SK-N-SH (cell line): ENCODE measurements around the gene TMC1. TPM values are rescaled to one million over a fixed set of nuclear protein-coding genes. Genes with fewer than 3 reads are reported as not detected.

ENCODE experiments used
- CTCF ChIA-PET: fragments of 300-600, 350-600 bp; formaldehyde crosslinking; extraction: SDS; loops from one replicate; lab custom pipeline; 2021; lab: Yijun Ruan, JAX
- POLR2A ChIA-PET: fragments of 350-600 bp; sonication (Branson Sonifier 250); formaldehyde crosslinking; extraction: SDS; loops from one replicate; lab custom pipeline; 2020; ENCODE audit warnings: antibody characterized with exemption, inconsistent platforms; lab: Yijun Ruan, JAX
- DNase-seq: peaks from one replicate; pipeline ENCODE4 v3.0.0; 2012
- H2AFZ ChIP-seq: fragments of 200-600 bp; sonication (generic); 2 replicates; pipeline ENCODE4 v1.8.1; 2016; ENCODE audit warnings: antibody characterized with exemption, mild to moderate bottlenecking, low read depth
- H3F3A ChIP-seq: fragments of 200-600 bp; sonication (generic); replicated peaks from 2 replicates; pipeline ENCODE3; 2016; ENCODE audit warnings: antibody characterized with exemption, mild to moderate bottlenecking; ENCODE audit not compliant: insufficient read depth
- H3K27ac ChIP-seq, 2 experiments: fragments of 200-500 bp in 1 of 2; fragments of 200-600 bp in 1 of 2; sonication (Bioruptor generic) in 1 of 2; sonication (generic), shearing (Covaris generic) in 1 of 2; 2 replicates each; pipeline versions ENCODE4 v1.5.1 to v1.6.1; 2014 to 2016; ENCODE audit warnings: low read depth in 2 of 2, inconsistent platforms in 1 of 2, low read length in 1 of 2, mild to moderate bottlenecking in 1 of 2, mixed read lengths in 1 of 2
- H3K27me3 ChIP-seq: fragments of 200-600 bp; sonication (generic), shearing (Covaris generic); 2 replicates; pipeline ENCODE4 v1.6.1; 2016; ENCODE audit warnings: mixed run types; ENCODE audit not compliant: insufficient read depth
- H3K36me3 ChIP-seq, 2 experiments: fragments of 200-500 bp in 1 of 2; fragments of 200-600 bp in 1 of 2; sonication (Bioruptor generic) in 1 of 2; sonication (generic) in 1 of 2; replicated peaks in 1 of 2; 2 replicates each; pipeline versions ENCODE3 to v1.5.1; 2014 to 2016; ENCODE audit warnings: low read length in 1 of 2, mild to moderate bottlenecking in 1 of 2; ENCODE audit not compliant: insufficient read depth in 2 of 2, control insufficient read depth in 1 of 2
- H3K4me1 ChIP-seq, 2 experiments: fragments of 200-500 bp in 1 of 2; fragments of 200-600 bp in 1 of 2; sonication (Bioruptor generic) in 1 of 2; sonication (generic), shearing (Covaris generic) in 1 of 2; 2 replicates each; pipeline versions ENCODE4 v1.5.1 to v1.6.1; 2014 to 2016; ENCODE audit warnings: low read depth in 1 of 2, low read length in 1 of 2, mixed run types in 1 of 2; ENCODE audit not compliant: insufficient read depth in 2 of 2, control insufficient read depth in 1 of 2
- H3K4me2 ChIP-seq: fragments of 200-600 bp; sonication (generic), shearing (Covaris generic); 2 replicates; pipeline ENCODE4 v1.6.1; 2017; ENCODE audit warnings: mixed run types
- H3K4me3 ChIP-seq, 2 experiments: fragments of 200-500 bp in 1 of 2; fragments of 200-600 bp in 1 of 2; sonication (Bioruptor generic) in 1 of 2; sonication (generic), shearing (Covaris generic) in 1 of 2; 2 replicates each; pipeline versions ENCODE4 v1.5.1 to v1.8.1; 2014 to 2016; ENCODE audit warnings: low read depth in 2 of 2, inconsistent platforms in 1 of 2, low read length in 1 of 2, mild to moderate bottlenecking in 1 of 2, mixed read lengths in 1 of 2, moderate library complexity in 1 of 2
- H3K79me2 ChIP-seq: fragments of 200-600 bp; sonication (generic); 2 replicates; pipeline ENCODE4 v1.8.1; 2017; ENCODE audit warnings: mild to moderate bottlenecking; ENCODE audit not compliant: insufficient read depth
- H3K9ac ChIP-seq: fragments of 200-600 bp; sonication (generic); 2 replicates; pipeline ENCODE4 v1.6.1; 2017; ENCODE audit warnings: mixed run types
- H3K9me2 ChIP-seq: fragments of 200-600 bp; sonication (generic); 2 replicates; pipeline ENCODE4 v1.6.1; 2017; ENCODE audit warnings: mixed run types
- H3K9me3 ChIP-seq: fragments of 200-600 bp; sonication (generic); 2 replicates; pipeline ENCODE4 v1.6.1; 2017; ENCODE audit warnings: mixed run types, mild to moderate bottlenecking, moderate library complexity
- H4K20me1 ChIP-seq: fragments of 200-600 bp; sonication (generic); 2 replicates; pipeline ENCODE4 v1.6.1; 2017; ENCODE audit warnings: mild to moderate bottlenecking, mixed run types; ENCODE audit not compliant: insufficient read depth
- CHD2 ChIP-seq: fragments of 150-350 bp; IDR thresholded peaks from 2 replicates; pipeline ENCODE4 v1.6.1; 2018; ENCODE audit warnings: low read length; ENCODE audit not compliant: partially characterized antibody
- EZH2phosphoT487 ChIP-seq: fragments of 200-600 bp; sonication (generic); IDR thresholded peaks from 2 replicates; pipeline ENCODE4 v1.6.1; 2017; ENCODE audit warnings: low read depth, mixed run types, mild to moderate bottlenecking, antibody characterized with exemption, moderate library complexity, borderline replicate concordance
- FOSL2 ChIP-seq: IDR thresholded peaks from 2 replicates; pipeline ENCODE4 v1.4.0; 2012; ENCODE audit warnings: low read depth, mild to moderate bottlenecking, moderate library complexity, borderline replicate concordance
- FOXM1 ChIP-seq: IDR thresholded peaks from 2 replicates; pipeline ENCODE4 v1.4.0; 2012; ENCODE audit warnings: low read depth, mild to moderate bottlenecking
- JUND ChIP-seq: IDR thresholded peaks from 2 replicates; pipeline ENCODE4 v1.4.0; 2012
- MXI1 ChIP-seq: IDR thresholded peaks from 2 replicates; pipeline ENCODE4 v1.6.1; 2012; ENCODE audit warnings: mild to moderate bottlenecking, low read depth, low read length, improper control_type of control experiment
- NFIC ChIP-seq: IDR thresholded peaks from 2 replicates; pipeline ENCODE4 v1.4.0; 2012; ENCODE audit warnings: borderline replicate concordance
- NRF1 ChIP-seq: IDR thresholded peaks from 2 replicates; pipeline ENCODE4 v1.6.1; 2012; ENCODE audit warnings: low read depth, mild to moderate bottlenecking, low read length
- POLR2AphosphoS5 ChIP-seq: IDR thresholded peaks from 2 replicates; pipeline ENCODE4 v1.6.1; 2012; ENCODE audit warnings: low read depth, low read length
- RAD21 ChIP-seq: IDR thresholded peaks from 2 replicates; pipeline ENCODE4 v1.6.1; 2012; ENCODE audit warnings: mild to moderate bottlenecking, low read length
- RCOR1 ChIP-seq: fragments of 150-350 bp; IDR thresholded peaks from 2 replicates; pipeline ENCODE4 v1.6.1; 2017; ENCODE audit warnings: antibody characterized with exemption, low read length
- RFX5 ChIP-seq: IDR thresholded peaks from 2 replicates; pipeline ENCODE4 v1.6.1; 2012; ENCODE audit warnings: mild to moderate bottlenecking, improper control_type of control experiment, low read length
- RXRA ChIP-seq: IDR thresholded peaks from 2 replicates; pipeline ENCODE4 v1.4.0; 2012; ENCODE audit warnings: low read depth, mild to moderate bottlenecking, borderline replicate concordance
- SMC3 ChIP-seq: IDR thresholded peaks from 2 replicates; pipeline ENCODE4 v1.6.1; 2012; ENCODE audit warnings: low read depth, low read length, improper control_type of control experiment
- WGBS: methylation state at CpG from one replicate; pipeline ENCODE4 v1.1.6; 2017; ENCODE audit warnings: low lambda C conversion rate; 5-methylcytosine and 5-hydroxymethylcytosine counted together
- polyA plus RNA-seq, 3 experiments: library from polyadenylated mRNA; depleted of rRNA; stranded (reverse); fragments of >200 nt; gene quantifications; 2 replicates each; pipeline ENCODE4 v1.2.3, GENCODE V29; 2012
- TF ChIP-seq, protein P1 (sequence below): IDR thresholded peaks from 2 replicates; pipeline ENCODE4; 2012
- TF ChIP-seq, protein P2 (sequence below): fragments of 150-350 bp; IDR thresholded peaks from 2 replicates; pipeline ENCODE4 v1.6.1; 2016; ENCODE audit warnings: mild to moderate bottlenecking, low read depth, low read length
- TF ChIP-seq, protein P3 (sequence below): IDR thresholded peaks from 2 replicates; pipeline ENCODE4 v1.4.0; 2012; ENCODE audit warnings: low read depth, borderline replicate concordance
- TF ChIP-seq, protein P4 (sequence below): IDR thresholded peaks from 2 replicates; pipeline ENCODE4 v1.4.0; 2012; ENCODE audit warnings: low read depth, borderline replicate concordance
- TF ChIP-seq, protein P5 (sequence below): IDR thresholded peaks from 2 replicates; pipeline ENCODE4 v1.6.1; 2012; ENCODE audit warnings: mild to moderate bottlenecking, low read depth, low read length, moderate library complexity

TMC1 gene
- polyA plus RNA-seq, 1 of the 3 experiments (the other 2 are of a cell fraction): not detected

DNA sequence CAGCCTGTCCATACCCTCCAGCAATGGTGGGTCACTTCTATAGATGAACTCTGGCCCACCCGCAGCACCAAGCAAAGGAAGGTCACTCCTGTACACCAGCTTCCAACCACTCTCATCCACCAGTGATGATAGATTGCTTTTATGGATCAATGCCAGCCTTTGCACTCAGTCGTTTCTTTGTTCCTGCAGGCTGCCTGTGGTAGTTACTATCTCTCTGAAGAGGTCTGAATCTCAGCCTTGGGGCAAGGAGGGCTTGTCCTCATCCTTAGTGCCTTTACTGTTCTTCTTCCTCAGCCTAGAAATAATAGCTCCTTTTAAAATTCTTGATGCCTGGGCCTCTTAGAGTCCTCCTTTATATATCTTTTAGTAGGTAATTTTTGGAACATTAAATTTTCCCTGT lies 100.8 kb downstream of the TMC1 start (continued):
- TF ChIP-seq, protein P1, sequence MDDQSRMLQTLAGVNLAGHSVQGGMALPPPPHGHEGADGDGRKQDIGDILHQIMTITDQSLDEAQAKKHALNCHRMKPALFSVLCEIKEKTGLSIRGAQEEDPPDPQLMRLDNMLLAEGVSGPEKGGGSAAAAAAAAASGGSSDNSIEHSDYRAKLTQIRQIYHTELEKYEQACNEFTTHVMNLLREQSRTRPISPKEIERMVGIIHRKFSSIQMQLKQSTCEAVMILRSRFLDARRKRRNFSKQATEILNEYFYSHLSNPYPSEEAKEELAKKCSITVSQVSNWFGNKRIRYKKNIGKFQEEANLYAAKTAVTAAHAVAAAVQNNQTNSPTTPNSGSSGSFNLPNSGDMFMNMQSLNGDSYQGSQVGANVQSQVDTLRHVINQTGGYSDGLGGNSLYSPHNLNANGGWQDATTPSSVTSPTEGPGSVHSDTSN: no peak
- TF ChIP-seq RXRA (no peak), NFIC (no peak), RAD21 (no peak), FOSL2 (no peak)
- TF ChIP-seq, protein P2, sequence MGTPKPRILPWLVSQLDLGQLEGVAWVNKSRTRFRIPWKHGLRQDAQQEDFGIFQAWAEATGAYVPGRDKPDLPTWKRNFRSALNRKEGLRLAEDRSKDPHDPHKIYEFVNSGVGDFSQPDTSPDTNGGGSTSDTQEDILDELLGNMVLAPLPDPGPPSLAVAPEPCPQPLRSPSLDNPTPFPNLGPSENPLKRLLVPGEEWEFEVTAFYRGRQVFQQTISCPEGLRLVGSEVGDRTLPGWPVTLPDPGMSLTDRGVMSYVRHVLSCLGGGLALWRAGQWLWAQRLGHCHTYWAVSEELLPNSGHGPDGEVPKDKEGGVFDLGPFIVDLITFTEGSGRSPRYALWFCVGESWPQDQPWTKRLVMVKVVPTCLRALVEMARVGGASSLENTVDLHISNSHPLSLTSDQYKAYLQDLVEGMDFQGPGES: no peak

DNA sequence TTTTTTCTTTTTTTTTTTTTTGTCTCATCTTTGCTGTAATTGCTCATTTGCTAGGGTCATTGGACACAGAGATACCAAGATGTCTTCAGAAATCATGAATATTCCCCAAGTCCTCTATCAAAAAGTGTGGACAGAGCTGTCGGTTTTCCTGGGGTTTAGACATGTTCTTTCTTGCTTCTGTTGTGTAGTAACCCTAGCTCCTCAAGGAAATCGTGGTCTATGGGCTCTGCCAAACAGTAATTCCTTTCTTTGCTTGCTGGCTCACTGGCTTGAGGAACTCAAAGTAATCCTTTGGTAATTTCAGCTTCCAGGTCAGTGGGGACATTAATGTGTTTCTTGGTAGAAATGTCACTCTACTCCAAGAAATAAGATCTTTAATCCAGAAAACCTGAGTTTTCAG lies 101.7 kb downstream of the TMC1 start:
- H3K4me1 ChIP-seq: no peaks in the 10 kb centered on the region
- H3K79me2 ChIP-seq: no peaks in the 10 kb centered on the region
- no peak overlapping the region for H2AFZ ChIP-seq
- no peaks in the 10 kb centered on the region for H3K9me2 ChIP-seq
- no peak overlapping the region for H3K9ac ChIP-seq
- TF ChIP-seq CHD2 (no peak), RAD21 (no peak), RFX5 (no peak), EZH2phosphoT487 (no peak), FOXM1 (no peak), JUND (no peak), MXI1 (no peak), SMC3 (no peak), RCOR1 (no peak), POLR2AphosphoS5 (no peak), NRF1 (no peak)
- TF ChIP-seq, protein P3, sequence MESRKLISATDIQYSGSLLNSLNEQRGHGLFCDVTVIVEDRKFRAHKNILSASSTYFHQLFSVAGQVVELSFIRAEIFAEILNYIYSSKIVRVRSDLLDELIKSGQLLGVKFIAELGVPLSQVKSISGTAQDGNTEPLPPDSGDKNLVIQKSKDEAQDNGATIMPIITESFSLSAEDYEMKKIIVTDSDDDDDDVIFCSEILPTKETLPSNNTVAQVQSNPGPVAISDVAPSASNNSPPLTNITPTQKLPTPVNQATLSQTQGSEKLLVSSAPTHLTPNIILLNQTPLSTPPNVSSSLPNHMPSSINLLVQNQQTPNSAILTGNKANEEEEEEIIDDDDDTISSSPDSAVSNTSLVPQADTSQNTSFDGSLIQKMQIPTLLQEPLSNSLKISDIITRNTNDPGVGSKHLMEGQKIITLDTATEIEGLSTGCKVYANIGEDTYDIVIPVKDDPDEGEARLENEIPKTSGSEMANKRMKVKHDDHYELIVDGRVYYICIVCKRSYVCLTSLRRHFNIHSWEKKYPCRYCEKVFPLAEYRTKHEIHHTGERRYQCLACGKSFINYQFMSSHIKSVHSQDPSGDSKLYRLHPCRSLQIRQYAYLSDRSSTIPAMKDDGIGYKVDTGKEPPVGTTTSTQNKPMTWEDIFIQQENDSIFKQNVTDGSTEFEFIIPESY: no peak
- TF ChIP-seq, protein P4, sequence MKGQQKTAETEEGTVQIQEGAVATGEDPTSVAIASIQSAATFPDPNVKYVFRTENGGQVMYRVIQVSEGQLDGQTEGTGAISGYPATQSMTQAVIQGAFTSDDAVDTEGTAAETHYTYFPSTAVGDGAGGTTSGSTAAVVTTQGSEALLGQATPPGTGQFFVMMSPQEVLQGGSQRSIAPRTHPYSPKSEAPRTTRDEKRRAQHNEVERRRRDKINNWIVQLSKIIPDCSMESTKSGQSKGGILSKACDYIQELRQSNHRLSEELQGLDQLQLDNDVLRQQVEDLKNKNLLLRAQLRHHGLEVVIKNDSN: no peak
- TF ChIP-seq, protein P2: no peak
- TF ChIP-seq, protein P5, sequence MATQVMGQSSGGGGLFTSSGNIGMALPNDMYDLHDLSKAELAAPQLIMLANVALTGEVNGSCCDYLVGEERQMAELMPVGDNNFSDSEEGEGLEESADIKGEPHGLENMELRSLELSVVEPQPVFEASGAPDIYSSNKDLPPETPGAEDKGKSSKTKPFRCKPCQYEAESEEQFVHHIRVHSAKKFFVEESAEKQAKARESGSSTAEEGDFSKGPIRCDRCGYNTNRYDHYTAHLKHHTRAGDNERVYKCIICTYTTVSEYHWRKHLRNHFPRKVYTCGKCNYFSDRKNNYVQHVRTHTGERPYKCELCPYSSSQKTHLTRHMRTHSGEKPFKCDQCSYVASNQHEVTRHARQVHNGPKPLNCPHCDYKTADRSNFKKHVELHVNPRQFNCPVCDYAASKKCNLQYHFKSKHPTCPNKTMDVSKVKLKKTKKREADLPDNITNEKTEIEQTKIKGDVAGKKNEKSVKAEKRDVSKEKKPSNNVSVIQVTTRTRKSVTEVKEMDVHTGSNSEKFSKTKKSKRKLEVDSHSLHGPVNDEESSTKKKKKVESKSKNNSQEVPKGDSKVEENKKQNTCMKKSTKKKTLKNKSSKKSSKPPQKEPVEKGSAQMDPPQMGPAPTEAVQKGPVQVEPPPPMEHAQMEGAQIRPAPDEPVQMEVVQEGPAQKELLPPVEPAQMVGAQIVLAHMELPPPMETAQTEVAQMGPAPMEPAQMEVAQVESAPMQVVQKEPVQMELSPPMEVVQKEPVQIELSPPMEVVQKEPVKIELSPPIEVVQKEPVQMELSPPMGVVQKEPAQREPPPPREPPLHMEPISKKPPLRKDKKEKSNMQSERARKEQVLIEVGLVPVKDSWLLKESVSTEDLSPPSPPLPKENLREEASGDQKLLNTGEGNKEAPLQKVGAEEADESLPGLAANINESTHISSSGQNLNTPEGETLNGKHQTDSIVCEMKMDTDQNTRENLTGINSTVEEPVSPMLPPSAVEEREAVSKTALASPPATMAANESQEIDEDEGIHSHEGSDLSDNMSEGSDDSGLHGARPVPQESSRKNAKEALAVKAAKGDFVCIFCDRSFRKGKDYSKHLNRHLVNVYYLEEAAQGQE: no peak
- TF ChIP-seq, all 33 proteins: peak for 0
- H3K9me3 ChIP-seq: no peaks in the 10 kb centered on the region
- H3K27me3 ChIP-seq: peaks cover 16% of the 10 kb centered on the region; the same call in 1 of the 2 replicates
- no peaks in the 10 kb centered on the region for H3K36me3 ChIP-seq
- 7% methylated on average over 2 of the region's 2 CpGs for WGBS
- CTCF ChIA-PET: interaction anchor here (1.3 kb wide), 1 partner anchor 31 kb away, joined by 3 read pairs; no protein-coding TSS in a partner anchor
- H3K27ac ChIP-seq: no peak overlapping the region
- H3K4me3 ChIP-seq: no peak overlapping the region
- no peaks in the 10 kb centered on the region for H3F3A ChIP-seq
- no peak for DNase-seq
- no peaks in the 10 kb centered on the region for H4K20me1 ChIP-seq
- H3K4me2 ChIP-seq: no peak overlapping the region
- POLR2A ChIA-PET: no interaction called here
